Upper lobe of left lung (tissue), 4 donors: Measurements from ENCODE around the gene KRT23.

Experiments
- POLR2A ChIP-seq, 4 donors: fragments of 450-650 bp; IDR thresholded peaks; one replicate each; pipeline ENCODE4 v1.5.1; 2016 to 2017; ENCODE audit warnings: antibody characterized with exemption in 4 of 4, mild to moderate bottlenecking in 2 of 4
- TF ChIP-seq, protein P1 (sequence below), 6 experiments: fragments of 450-650 bp in 4 of 6; fragments of 200-600 bp in 2 of 6; sonication (generic) in 2 of 6; IDR thresholded peaks; one replicate each; pipeline ENCODE4 v1.5.1; 2016 to 2019; ENCODE audit warnings: antibody characterized with exemption in 6 of 6

DNA sequence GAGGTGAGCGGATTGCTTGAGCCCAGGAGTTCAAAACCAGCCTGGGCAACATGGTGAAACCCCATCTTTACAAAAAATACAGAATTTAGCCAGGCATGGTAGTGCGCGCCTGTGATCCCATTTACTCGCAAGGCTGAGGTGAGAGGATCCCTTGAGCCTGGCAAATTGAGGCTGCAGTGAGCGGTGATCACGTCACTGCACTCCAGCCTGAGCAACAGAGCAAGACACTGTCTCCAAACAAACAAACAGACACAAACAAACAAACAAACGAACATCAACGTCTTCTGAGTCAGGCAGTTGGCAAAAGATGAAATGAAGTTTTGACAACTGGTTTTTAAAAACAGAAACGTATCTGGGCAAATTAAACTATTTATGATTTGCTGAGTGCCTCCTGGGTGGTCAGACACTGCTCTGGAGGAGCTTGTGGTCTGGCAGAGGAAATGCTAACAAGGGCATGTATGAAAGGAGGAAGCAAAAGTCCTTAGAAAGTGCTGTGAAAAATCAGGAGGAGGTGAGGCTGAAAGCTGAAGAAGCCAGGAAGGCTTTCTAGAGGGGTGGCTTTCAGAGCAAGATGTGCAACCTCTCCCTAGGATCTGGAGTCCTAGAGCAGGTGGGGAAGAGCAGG lies 42.2 kb downstream of the KRT23 start:
- TF ChIP-seq, protein P1, sequence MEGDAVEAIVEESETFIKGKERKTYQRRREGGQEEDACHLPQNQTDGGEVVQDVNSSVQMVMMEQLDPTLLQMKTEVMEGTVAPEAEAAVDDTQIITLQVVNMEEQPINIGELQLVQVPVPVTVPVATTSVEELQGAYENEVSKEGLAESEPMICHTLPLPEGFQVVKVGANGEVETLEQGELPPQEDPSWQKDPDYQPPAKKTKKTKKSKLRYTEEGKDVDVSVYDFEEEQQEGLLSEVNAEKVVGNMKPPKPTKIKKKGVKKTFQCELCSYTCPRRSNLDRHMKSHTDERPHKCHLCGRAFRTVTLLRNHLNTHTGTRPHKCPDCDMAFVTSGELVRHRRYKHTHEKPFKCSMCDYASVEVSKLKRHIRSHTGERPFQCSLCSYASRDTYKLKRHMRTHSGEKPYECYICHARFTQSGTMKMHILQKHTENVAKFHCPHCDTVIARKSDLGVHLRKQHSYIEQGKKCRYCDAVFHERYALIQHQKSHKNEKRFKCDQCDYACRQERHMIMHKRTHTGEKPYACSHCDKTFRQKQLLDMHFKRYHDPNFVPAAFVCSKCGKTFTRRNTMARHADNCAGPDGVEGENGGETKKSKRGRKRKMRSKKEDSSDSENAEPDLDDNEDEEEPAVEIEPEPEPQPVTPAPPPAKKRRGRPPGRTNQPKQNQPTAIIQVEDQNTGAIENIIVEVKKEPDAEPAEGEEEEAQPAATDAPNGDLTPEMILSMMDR (IDR thresholded peaks at IDR 0.05) = no peak
- TF ChIP-seq POLR2A (IDR thresholded peaks at IDR 0.05) = no peak
